Right lobe of liver (tissue), 4 donors: ENCODE measurements around the gene SDK1.

Source experiments
- CTCF ChIP-seq, 4 donors: fragments of 200-600 bp in 3 of 4; fragments of 450-650 bp in 1 of 4; IDR thresholded peaks; one replicate each; pipeline versions ENCODE4 v1.5.1 to v1.8.0; 2016 to 2022; ENCODE audit warnings: antibody characterized with exemption in 4 of 4, mild to moderate bottlenecking in 2 of 4
- POLR2A ChIP-seq: fragments of 450-650 bp; IDR thresholded peaks from one replicate; pipeline ENCODE4 v1.6.1; 2017; ENCODE audit warnings: antibody characterized with exemption, mild to moderate bottlenecking
- donor health status: DM: no; HTN: no; CAD: no.
- donor health status: DM: no; HTN: no; CAD: no.
- donor health status: DM: no; HTN: yes; CAD: no.

- TF ChIP-seq CTCF (IDR thresholded peaks at IDR 0.05) (no peak), POLR2A (no peak)
These were observed 490.3 kb downstream of the SDK1 start for GRCh38 chr7:3791327-3791726.
